Loucy (cell line): Measurements from ENCODE around the gene ARHGAP24.

Source experiments
- H2AFZ ChIP-seq: fragments of 200-600 bp; sonication (generic); 2 replicates; pipeline ENCODE4 v1.6.0; 2016; ENCODE audit warnings: antibody characterized with exemption, mild to moderate bottlenecking, low read length, moderate library complexity
- H3F3A ChIP-seq: fragments of 200-600 bp; 2 replicates; pipeline ENCODE4 v1.6.0; 2016; ENCODE audit warnings: antibody characterized with exemption, low read depth, mild to moderate bottlenecking
- H3K27me3 ChIP-seq: fragments of 200-600 bp; sonication (generic); 2 replicates; pipeline ENCODE4 v1.6.1; 2014; ENCODE audit warnings: low read length, mild to moderate bottlenecking; ENCODE audit not compliant: insufficient read depth, poor library complexity, severe bottlenecking
- H3K36me3 ChIP-seq: fragments of 200-600 bp; sonication (generic); 2 replicates; pipeline ENCODE4 v1.6.1; 2016; ENCODE audit warnings: low read length; ENCODE audit not compliant: insufficient read depth
- H3K4me1 ChIP-seq: fragments of 200-600 bp; sonication (generic); 2 replicates; pipeline ENCODE4 v1.5.1; 2014; ENCODE audit warnings: low read length, mild to moderate bottlenecking; ENCODE audit not compliant: insufficient read depth, poor library complexity, severe bottlenecking
- H3K4me2 ChIP-seq: fragments of 200-600 bp; sonication (generic); 2 replicates; pipeline ENCODE4 v1.6.0; 2014; ENCODE audit warnings: antibody characterized with exemption, low read length, low read depth, mild to moderate bottlenecking; ENCODE audit not compliant: poor library complexity, severe bottlenecking
- H3K4me3 ChIP-seq: fragments of 200-600 bp; sonication (generic); 2 replicates; pipeline ENCODE4 v1.5.1; 2014; ENCODE audit warnings: low read length, mild to moderate bottlenecking, mixed read lengths; ENCODE audit not compliant: poor library complexity, severe bottlenecking
- H3K79me2 ChIP-seq: fragments of 200-600 bp; sonication (generic); 2 replicates; pipeline ENCODE4 v1.6.1; 2014; ENCODE audit warnings: low read length; ENCODE audit not compliant: insufficient read depth
- H3K9ac ChIP-seq: fragments of 200-600 bp; sonication (generic); 2 replicates; pipeline ENCODE4 v1.6.0; 2014; ENCODE audit warnings: mild to moderate bottlenecking, low read depth, low read length, moderate library complexity; ENCODE audit not compliant: poor library complexity, severe bottlenecking
- H3K9me2 ChIP-seq: fragments of 200-600 bp; sonication (generic); replicated peaks from 2 replicates; pipeline ENCODE4 v1.6.1; 2016; ENCODE audit warnings: low read depth, low read length, mixed read lengths
- H3K9me3 ChIP-seq: fragments of 200-600 bp; sonication (generic); 2 replicates; pipeline ENCODE4 v1.6.1; 2014; ENCODE audit warnings: mild to moderate bottlenecking, antibody characterized with exemption, low read length, low read depth; ENCODE audit not compliant: insufficient read depth
- H4K20me1 ChIP-seq: fragments of 200-600 bp; sonication (generic); 2 replicates; pipeline ENCODE4 v1.6.0; 2014; ENCODE audit warnings: antibody characterized with exemption, low read length, mild to moderate bottlenecking; ENCODE audit not compliant: insufficient read depth, poor library complexity, severe bottlenecking
- EZH2phosphoT487 ChIP-seq: fragments of 200-600 bp; IDR thresholded peaks from 2 replicates; pipeline ENCODE4 v1.6.1; 2018; ENCODE audit warnings: antibody characterized with exemption, mild to moderate bottlenecking, moderate library complexity, borderline replicate concordance
- TF ChIP-seq, protein P1 (sequence below): fragments of 200-600 bp; sonication (generic); conservative IDR thresholded peaks from 2 replicates; pipeline ENCODE4 v1.5.1; 2014; ENCODE audit warnings: mild to moderate bottlenecking, antibody characterized with exemption, low read length

The ARHGAP24 gene

DNA sequence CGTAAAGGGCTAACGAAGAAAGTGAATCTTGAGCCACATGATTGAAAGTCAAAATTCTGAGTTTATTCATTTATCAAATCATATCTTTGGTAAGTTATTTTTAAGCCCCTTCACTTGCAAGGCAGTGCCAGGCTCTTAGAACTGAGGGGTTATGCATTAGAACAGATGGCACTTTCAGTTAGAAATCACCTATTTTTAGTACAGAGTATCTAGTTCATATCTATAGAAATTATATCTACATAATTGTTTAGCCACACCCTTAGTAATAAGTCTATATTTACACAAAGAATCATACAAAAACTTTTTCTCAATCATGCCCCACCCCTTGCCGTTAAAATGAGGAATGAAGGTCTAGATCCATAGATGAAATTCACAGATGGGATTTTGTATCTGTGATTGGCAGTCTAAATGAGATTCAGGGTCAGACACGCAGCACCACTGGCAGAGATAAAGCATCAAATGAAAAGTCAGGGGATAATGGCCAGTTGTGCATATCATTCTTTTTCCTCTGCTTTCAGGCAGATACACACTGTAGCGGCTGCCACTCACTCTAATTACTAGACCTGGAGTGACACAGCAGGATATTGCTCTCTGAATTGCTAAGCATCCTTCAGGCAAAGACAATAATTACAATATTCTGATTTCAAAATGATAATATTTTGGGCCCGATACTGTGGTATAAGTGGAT lies 444.4 kb downstream of the ARHGAP24 start:
- no peak; the same call in 1 of the 2 replicates for TF ChIP-seq EZH2phosphoT487
- TF ChIP-seq, protein P1, sequence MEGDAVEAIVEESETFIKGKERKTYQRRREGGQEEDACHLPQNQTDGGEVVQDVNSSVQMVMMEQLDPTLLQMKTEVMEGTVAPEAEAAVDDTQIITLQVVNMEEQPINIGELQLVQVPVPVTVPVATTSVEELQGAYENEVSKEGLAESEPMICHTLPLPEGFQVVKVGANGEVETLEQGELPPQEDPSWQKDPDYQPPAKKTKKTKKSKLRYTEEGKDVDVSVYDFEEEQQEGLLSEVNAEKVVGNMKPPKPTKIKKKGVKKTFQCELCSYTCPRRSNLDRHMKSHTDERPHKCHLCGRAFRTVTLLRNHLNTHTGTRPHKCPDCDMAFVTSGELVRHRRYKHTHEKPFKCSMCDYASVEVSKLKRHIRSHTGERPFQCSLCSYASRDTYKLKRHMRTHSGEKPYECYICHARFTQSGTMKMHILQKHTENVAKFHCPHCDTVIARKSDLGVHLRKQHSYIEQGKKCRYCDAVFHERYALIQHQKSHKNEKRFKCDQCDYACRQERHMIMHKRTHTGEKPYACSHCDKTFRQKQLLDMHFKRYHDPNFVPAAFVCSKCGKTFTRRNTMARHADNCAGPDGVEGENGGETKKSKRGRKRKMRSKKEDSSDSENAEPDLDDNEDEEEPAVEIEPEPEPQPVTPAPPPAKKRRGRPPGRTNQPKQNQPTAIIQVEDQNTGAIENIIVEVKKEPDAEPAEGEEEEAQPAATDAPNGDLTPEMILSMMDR, result no peak
- Histone ChIP-seq H3K9ac (no peak overlapping the region), H2AFZ (no peak overlapping the region), H3K27me3 (no peaks in the 10 kb centered on the region), H4K20me1 (no peaks in the 10 kb centered on the region), H3K4me1 (peaks cover 25% of the 10 kb centered on the region), H3K79me2 (no peaks in the 10 kb centered on the region), H3K36me3 (no peaks in the 10 kb centered on the region), H3K9me2 (no peaks in the 10 kb centered on the region), H3K4me3 (no peak overlapping the region), H3F3A (no peaks in the 10 kb centered on the region), H3K9me3 (no peaks in the 10 kb centered on the region), H3K4me2 (no peak overlapping the region)

GRCh38 chr4:85925071-85925470 lies 450.1 kb downstream of the ARHGAP24 start:
- Histone ChIP-seq H4K20me1 (no peaks in the 10 kb centered on the region), H3K4me3 (no peak overlapping the region), H3K4me2 (no peak overlapping the region), H3K27me3 (no peaks in the 10 kb centered on the region), H3F3A (no peaks in the 10 kb centered on the region), H3K9me3 (no peaks in the 10 kb centered on the region), H3K9me2 (no peaks in the 10 kb centered on the region), H3K79me2 (no peaks in the 10 kb centered on the region), H2AFZ (no peak overlapping the region), H3K36me3 (no peaks in the 10 kb centered on the region), H3K9ac (no peak overlapping the region), H3K4me1 (peaks cover 25% of the 10 kb centered on the region)
- no peak for TF ChIP-seq EZH2phosphoT487
- TF ChIP-seq, protein P1, result no peak

DNA sequence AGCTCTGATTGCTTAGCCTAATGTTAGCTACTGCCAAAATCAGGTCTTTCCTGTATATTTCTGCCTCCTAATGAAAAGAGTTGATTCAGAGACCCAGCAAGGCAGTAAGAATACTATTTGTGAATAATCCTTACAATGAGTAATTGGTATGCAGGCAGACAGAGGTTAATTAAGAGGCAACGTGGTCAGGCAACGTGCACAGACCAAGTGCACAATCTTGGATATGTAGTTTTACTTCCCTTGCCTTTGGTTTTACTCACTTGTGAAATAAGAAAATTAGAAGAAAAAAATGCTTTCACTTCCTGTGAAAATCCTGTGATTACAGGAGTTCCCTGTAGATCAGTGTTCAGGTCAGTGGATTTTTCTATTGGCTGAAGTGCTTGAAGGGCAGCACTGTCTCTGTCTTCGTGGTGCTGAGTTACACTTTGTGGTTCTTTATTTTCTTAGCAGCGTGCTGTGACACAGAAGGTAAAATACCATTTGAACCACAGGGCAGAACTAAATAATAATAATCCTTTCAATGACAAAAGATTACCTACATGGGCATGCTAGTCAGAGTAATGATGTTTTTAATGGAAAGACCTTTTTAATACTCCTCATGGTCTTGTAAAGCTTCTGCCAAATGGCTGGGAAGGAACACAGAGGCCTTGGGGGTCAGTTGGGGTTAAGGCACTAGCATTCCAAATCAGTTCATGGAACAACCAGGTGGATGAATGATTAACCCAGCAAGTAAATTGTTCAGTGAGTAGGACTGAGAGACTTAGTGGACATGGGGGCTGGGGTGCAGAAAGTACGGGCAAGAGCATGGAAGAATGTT lies 454.0 kb downstream of the ARHGAP24 start:
- peak overlapping the region; percentile 89 for H3K4me2 ChIP-seq
- no peak for TF ChIP-seq EZH2phosphoT487
- TF ChIP-seq, protein P1, result no peak
- no peaks in the 10 kb centered on the region for H3K9me2 ChIP-seq

More for the DNA sequence above, 454.0 kb downstream of the ARHGAP24 start:
- 0 out of 2 replicates have a peak overlapping the region, but pooled peaks have one; percentile 2 for H2AFZ ChIP-seq
- peak overlapping the region; percentile 56 for H3K9ac ChIP-seq
- no peaks in the 10 kb centered on the region for H4K20me1 ChIP-seq
- H3K36me3 ChIP-seq, result no peaks in the 10 kb centered on the region
- H3K9me3 ChIP-seq, result no peaks in the 10 kb centered on the region
- peak overlapping the region; percentile 72 for H3K4me3 ChIP-seq
- H3F3A ChIP-seq, result no peaks in the 10 kb centered on the region
- no peaks in the 10 kb centered on the region for H3K79me2 ChIP-seq
- H3K4me1 ChIP-seq, result peaks cover 51% of the 10 kb centered on the region
- H3K27me3 ChIP-seq, result no peaks in the 10 kb centered on the region
